ENCODE measurements around the gene ORM1. TPM values are rescaled to one million over a fixed set of nuclear protein-coding genes. Genes with fewer than 3 reads are reported as not detected.

The ORM1 gene
- total and polyA plus RNA-seq, 2 of the 8 experiments (the other 6 are each of a cell fraction or from before 2014, with no cell fraction given): 0.32 TPM; not detected in 1

GRCh38 chr9:114287001-114287762 is 35.7 kb upstream of the ORM1 start:
- H3K23ac ChIP-seq (ENCODE audit: insufficient read length): no peak overlapping the region
- H4K91ac ChIP-seq (replicated peaks; ENCODE audit: insufficient read length, low read length): no peak overlapping the region
- H3K27me3 ChIP-seq (replicated peaks in 1 of 4; ENCODE audit: control insufficient read depth in 3 of 4, extremely low read depth in 1 of 4, insufficient read depth in 3 of 4, low read length in 3 of 4): no peaks in the 10 kb centered on the region
- no peak overlapping the region for H3K56ac ChIP-seq (replicated peaks; ENCODE audit: insufficient read length, low read depth, low read length)
- ChIA-PET POLR2A (ENCODE audit: partially characterized antibody) (interaction anchor here (0.6 to 2.0 kb wide), 2 partner anchors 124 to 179 kb away, joined by 3 to 6 read pairs; no protein-coding TSS in a partner anchor), CTCF (ENCODE audit: partially characterized antibody) (interaction anchor here (0.5 to 6.3 kb wide), 23 partner anchors 13 to 475 kb away, joined by 3 to 205 read pairs (median 5); partner anchors contain the start of genes AMBP, COL27A1 and KIF12)
- WGBS, 2 experiments (ENCODE audit: extremely low coverage in 1 of 2, insufficient coverage in 1 of 2, insufficient read length in 1 of 2, insufficient replicate concordance in 2 of 2, low coverage in 1 of 2, low lambda C conversion rate in 2 of 2, missing lambda C conversion rate in 1 of 2): 86% methylated on average over 14 of the region's 16 CpGs; no CpG with 5 or more reads in 1 of the 2 experiments
- no peak overlapping the region for H3K4ac ChIP-seq (replicated peaks; ENCODE audit: insufficient read length, low read depth, low read length)
- no peak overlapping the region for H2BK20ac ChIP-seq (ENCODE audit: low read length)
- H2BK12ac ChIP-seq (ENCODE audit: low read depth, low read length): no peak overlapping the region
- peaks cover 0 to 20% (median 4%) of the 10 kb centered on the region in 4 experiments; a peak in 5 of 7 replicates for H3K4me1 ChIP-seq (replicated peaks in 1 of 4; ENCODE audit: control insufficient read depth in 3 of 4, insufficient read depth in 4 of 4, low read length in 3 of 4)
- no peak overlapping the region for H2BK5ac ChIP-seq (ENCODE audit: low read depth, low read length)
- H2AFZ ChIP-seq (ENCODE audit: low read length): no peak overlapping the region
- H3K4me2 ChIP-seq (ENCODE audit: insufficient read depth in 1 of 2, low read depth in 2 of 2, low read length in 2 of 2): no peak overlapping the region
- TF ChIP-seq CHD1 (IDR thresholded peaks at IDR 0.05; ENCODE audit: low read depth, low read length) (no peak), CTCF (IDR thresholded peaks at IDR 0.05; ENCODE audit: control extremely low read depth in 1 of 3, insufficient read depth in 1 of 3, low read depth in 1 of 3, low read length in 3 of 3) (peak in 1 of 3 experiments; percentile 2; a peak in 1 of 4 replicates)
- H3K36me3 ChIP-seq (ENCODE audit: control insufficient read depth in 2 of 4, insufficient read depth in 4 of 4, low read length in 3 of 4): peaks cover 0 to 5% (median 0%) of the 10 kb centered on the region in 4 experiments; a peak in 3 of 8 replicates
- no peak for FAIRE-seq
- no peaks in the 10 kb centered on the region for H3K79me1 ChIP-seq (ENCODE audit: low read depth, low read length)
- H3K18ac ChIP-seq (ENCODE audit: extremely low read depth, low read length): no peak overlapping the region
- no peaks in the 10 kb centered on the region for H3K23me2 ChIP-seq (ENCODE audit: low read depth, low read length)
- H3K4me3 ChIP-seq (ENCODE audit: extremely low read depth in 1 of 4, insufficient read depth in 2 of 4, low read depth in 3 of 4, low read length in 4 of 4): no peak overlapping the region
- H3K27ac ChIP-seq (ENCODE audit: low read depth, low read length): no peak overlapping the region; the same call in 1 of the 2 replicates
- H2BK15ac ChIP-seq (ENCODE audit: low read length): no peak overlapping the region
- H3K9ac ChIP-seq (replicated peaks in 1 of 4; ENCODE audit: extremely low read depth in 1 of 4, low read depth in 3 of 4, low read length in 3 of 4): no peak overlapping the region
- H4K20me1 ChIP-seq (replicated peaks in 1 of 2; ENCODE audit: control insufficient read depth in 1 of 2, insufficient read depth in 2 of 2, low read length in 2 of 2): peaks cover 0 to 2% of the 10 kb centered on the region in 2 experiments
- no peak overlapping the region for H4K5ac ChIP-seq (ENCODE audit: insufficient read length, low read depth, low read length)
- DNase-seq (ENCODE audit: low read depth in 1 of 2, low spot score in 2 of 2): peak in 1 of 2 experiments; percentile 45
- no peak overlapping the region for H2BK120ac ChIP-seq (replicated peaks; ENCODE audit: low read depth, low read length)
- no peaks in the 10 kb centered on the region for H3K9me3 ChIP-seq (ENCODE audit: insufficient read depth in 2 of 2, low read depth in 1 of 2, low read length in 1 of 2)
- no peak overlapping the region for H2AK5ac ChIP-seq (ENCODE audit: low read depth, low read length)
- no peak overlapping the region for H3K14ac ChIP-seq (ENCODE audit: insufficient read length)
- H3K79me2 ChIP-seq (ENCODE audit: control insufficient read depth in 1 of 2, insufficient read depth in 2 of 2, low read length in 2 of 2): no peaks in the 10 kb centered on the region
- no peak overlapping the region for H4K8ac ChIP-seq (ENCODE audit: extremely low read depth, insufficient read depth, low read length)

Measured in H1 (cell line).